GM13976 (cell line): Measurements from ENCODE around the gene DARS2.
A peak's percentile ranks its signal among the peaks of the same experiment; 100 is the strongest.
"Not testable (repeated sequence)": the region's sequence is repeated elsewhere in the genome, so short reads cannot be mapped to it uniquely, and the experiment has no call there.

Experiments used
- DNase-seq: peaks from one replicate; pipeline ENCODE4 v3.0.0; 2012; ENCODE audit warnings: low spot score
- CTCF ChIP-seq: IDR thresholded peaks from 2 replicates; pipeline ENCODE4 v1.5.1; 2012; ENCODE audit warnings: borderline replicate concordance, mild to moderate bottlenecking; ENCODE audit not compliant: insufficient read depth; ENCODE audit errors: extremely low read depth, missing control alignments, control extremely low read depth
- in situ Hi-C: fragments of 300-500 bp; cut with MboI; formaldehyde crosslinking; loops from one replicate; pipeline ENCODE4 v1.12.0; 2022; ENCODE audit warnings: low sequenced_read_pairs, mixed read lengths, inconsistent platforms; ENCODE audit not compliant: unreplicated experiment

Gene DARS2

GRCh38 chr1:173802961-173803360, 21.5 kb upstream of the DARS2 start:
- DNase-seq: no peak
- in situ Hi-C loops: loop anchor here (25.0 kb wide), 1 partner anchor 1066 kb away; no protein-coding TSS in a partner anchor
- TF ChIP-seq CTCF: no peak

- not testable (repeated sequence) for DNase-seq
- in situ Hi-C loops: loop anchor here (25.0 kb wide), 1 partner anchor 1076 kb away; no protein-coding TSS in a partner anchor
Measured at GRCh38 chr1:173813654-173814053, 10.8 kb upstream of the DARS2 start.

DNA sequence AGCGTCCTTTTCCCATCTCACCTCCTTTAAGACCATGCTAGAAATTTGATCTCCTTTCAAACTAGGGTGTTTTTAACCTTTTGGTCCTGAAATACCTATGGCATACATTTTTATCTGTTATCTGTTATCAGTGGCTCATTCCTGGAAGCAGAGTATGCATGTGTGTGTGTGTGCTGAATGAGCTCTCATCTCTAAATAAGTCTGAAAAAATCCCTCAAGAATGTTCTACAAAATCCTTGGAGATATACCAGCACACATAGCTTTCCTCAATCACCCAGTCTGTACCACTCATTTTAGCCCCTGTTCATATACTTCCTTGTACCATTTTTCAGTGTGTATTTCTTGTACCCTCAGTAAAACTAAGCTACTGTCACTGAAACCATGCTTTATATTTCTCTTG, 6.0 kb upstream of the DARS2 start:
- no peak for DNase-seq
- in situ Hi-C loops: loop anchor here (25.0 kb wide), 1 partner anchor 1081 kb away; no protein-coding TSS in a partner anchor
- no peak for TF ChIP-seq CTCF

DNA sequence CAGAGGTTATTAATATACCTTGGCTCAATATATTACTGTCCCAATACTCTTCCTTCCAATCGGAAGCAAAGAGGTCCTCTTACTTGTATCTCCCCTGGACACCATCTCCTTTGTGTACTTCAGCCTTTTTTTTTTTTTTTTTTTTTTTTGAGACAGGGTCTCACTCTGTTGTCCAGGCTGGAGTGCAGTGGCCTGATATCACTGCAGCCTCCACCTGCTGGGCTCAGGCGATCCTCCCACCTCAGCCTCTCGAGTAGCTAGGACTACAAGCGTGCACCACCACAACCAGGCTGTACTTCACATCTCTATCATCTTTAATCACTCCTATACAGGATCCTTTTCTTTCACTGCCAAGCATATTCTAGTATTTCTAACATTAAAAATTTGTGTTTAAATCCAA, 2.8 kb upstream of the DARS2 start:
- TF ChIP-seq CTCF: no peak
- no peak for DNase-seq
- in situ Hi-C loops: loop anchor here (10.0 to 25.0 kb wide), 2 partner anchors 387 to 1084 kb away; no protein-coding TSS in a partner anchor

GRCh38 chr1:173823781-173824314, 625 bp upstream of the DARS2 start:
- no peak for TF ChIP-seq CTCF
- peak; percentile 17 for DNase-seq
- in situ Hi-C loops: loop anchor here (10.0 to 25.0 kb wide), 2 partner anchors 389 to 1087 kb away; no protein-coding TSS in a partner anchor

GRCh38 chr1:173827611-173828010, 3.1 kb downstream of the DARS2 start:
- no peak for DNase-seq
- in situ Hi-C loops: loop anchor here (10.0 kb wide), 1 partner anchor 393 kb away; no protein-coding TSS in a partner anchor
- TF ChIP-seq CTCF: no peak

DNA sequence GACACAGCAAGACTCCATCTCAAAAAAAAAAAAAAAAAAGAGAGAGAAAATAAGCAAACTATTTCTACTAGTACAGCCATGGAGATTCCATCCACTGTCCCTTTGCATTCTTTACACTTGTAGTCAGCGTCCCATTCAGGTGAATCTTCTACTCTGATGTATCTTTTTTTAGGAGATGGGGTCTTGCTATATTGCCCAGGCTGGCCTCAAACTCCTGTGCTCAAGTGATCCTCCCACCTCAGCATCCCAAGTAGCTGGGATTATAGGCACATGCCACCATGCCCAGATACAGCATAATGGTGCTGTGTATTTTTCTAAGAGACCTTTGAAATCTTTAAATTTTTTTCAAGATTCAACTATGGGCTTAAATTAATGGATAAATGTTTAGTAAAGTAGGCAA, 8.3 kb downstream of the DARS2 start:
- in situ Hi-C loops: no loop called here
- TF ChIP-seq CTCF: no peak

More for the DNA sequence above, 8.3 kb downstream of the DARS2 start:
- no peak for DNase-seq
